ENCODE results near the gene BPIFA3. TPM values are rescaled to one million over a fixed set of nuclear protein-coding genes. Genes with fewer than 3 reads are reported as not detected.

The BPIFA3 gene
- total RNA-seq, 2 donors from 2014 or later = not detected

GRCh38 chr20:33252460-33252859, 35.3 kb downstream of the BPIFA3 start:
- H3K4me3 Mint-ChIP-seq = no peak overlapping the region
- H3K36me3 Mint-ChIP-seq (ENCODE audit: low read depth) = no peaks in the 10 kb centered on the region
- ATAC-seq = no peak
- no peaks in the 10 kb centered on the region for H3K9me3 ChIP-seq (ENCODE audit: control insufficient read depth, low read length, poor library complexity, severe bottlenecking)
- H3K4me1 Mint-ChIP-seq = no peaks in the 10 kb centered on the region
- peaks cover 21% of the 10 kb centered on the region for H3K27me3 Mint-ChIP-seq
- no peak overlapping the region for H3K27ac Mint-ChIP-seq
- no peak for DNase-seq

- ATAC-seq (no peak), DNase-seq (no peak)
- H3K9me3 ChIP-seq (ENCODE audit: control insufficient read depth, low read length, poor library complexity, severe bottlenecking) = no peaks in the 10 kb centered on the region
- H3K4me1 Mint-ChIP-seq = no peaks in the 10 kb centered on the region
- H3K27ac Mint-ChIP-seq = no peak overlapping the region
- H3K36me3 Mint-ChIP-seq (ENCODE audit: low read depth) = no peaks in the 10 kb centered on the region
- no peak overlapping the region for H3K4me3 Mint-ChIP-seq
- H3K27me3 Mint-ChIP-seq = peaks cover 21% of the 10 kb centered on the region
Measured at GRCh38 chr20:33255005-33255404, 37.9 kb downstream of the BPIFA3 start.

- peaks cover 38% of the 10 kb centered on the region for H3K27me3 Mint-ChIP-seq
Measured at GRCh38 chr20:33257237-33257636, 40.1 kb downstream of the BPIFA3 start.

GRCh38 chr20:33259371-33259770, 42.2 kb downstream of the BPIFA3 start:
- no peaks in the 10 kb centered on the region for H3K9me3 ChIP-seq (ENCODE audit: control insufficient read depth, low read length, poor library complexity, severe bottlenecking)
- ATAC-seq (no peak), DNase-seq (no peak)
- Mint-ChIP-seq H3K4me1 (peaks cover 7% of the 10 kb centered on the region), H3K36me3 (ENCODE audit: low read depth) (no peaks in the 10 kb centered on the region), H3K27ac (no peak overlapping the region), H3K4me3 (no peak overlapping the region), H3K27me3 (peaks cover 50% of the 10 kb centered on the region)

More at GRCh38 chr20:33257237-33257636, 40.1 kb downstream of the BPIFA3 start:
- no peak for DNase-seq
- H3K27ac Mint-ChIP-seq = no peak overlapping the region
- H3K36me3 Mint-ChIP-seq (ENCODE audit: low read depth) = no peaks in the 10 kb centered on the region
- ATAC-seq = no peak
- H3K9me3 ChIP-seq (ENCODE audit: control insufficient read depth, low read length, poor library complexity, severe bottlenecking) = no peaks in the 10 kb centered on the region
- H3K4me1 Mint-ChIP-seq = peaks cover 7% of the 10 kb centered on the region
- H3K4me3 Mint-ChIP-seq = no peak overlapping the region

GRCh38 chr20:33261465-33261864, 44.3 kb downstream of the BPIFA3 start:
- Mint-ChIP-seq H3K27me3 (peaks cover 58% of the 10 kb centered on the region), H3K36me3 (ENCODE audit: low read depth) (no peaks in the 10 kb centered on the region)
- no peak for ATAC-seq

GRCh38 chr20:33262658-33263065, 45.5 kb downstream of the BPIFA3 start:
- DNase-seq = no peak
- peaks cover 57% of the 10 kb centered on the region for H3K27me3 Mint-ChIP-seq
- H3K4me3 Mint-ChIP-seq = no peak overlapping the region
- H3K27ac Mint-ChIP-seq = no peak overlapping the region
- ATAC-seq = no peak
- H3K9me3 ChIP-seq (ENCODE audit: control insufficient read depth, low read length, poor library complexity, severe bottlenecking) = no peaks in the 10 kb centered on the region
- no peaks in the 10 kb centered on the region for H3K36me3 Mint-ChIP-seq (ENCODE audit: low read depth)
- peaks cover 7% of the 10 kb centered on the region for H3K4me1 Mint-ChIP-seq

More at GRCh38 chr20:33261465-33261864, 44.3 kb downstream of the BPIFA3 start:
- no peak for DNase-seq
- H3K4me1 Mint-ChIP-seq = peaks cover 7% of the 10 kb centered on the region
- H3K9me3 ChIP-seq (ENCODE audit: control insufficient read depth, low read length, poor library complexity, severe bottlenecking) = no peaks in the 10 kb centered on the region
- no peak overlapping the region for H3K27ac Mint-ChIP-seq
- H3K4me3 Mint-ChIP-seq = no peak overlapping the region

- H3K9me3 ChIP-seq (ENCODE audit: control insufficient read depth, low read length, poor library complexity, severe bottlenecking) = no peaks in the 10 kb centered on the region
- ATAC-seq (no peak), DNase-seq (no peak)
- Mint-ChIP-seq H3K4me1 (peaks cover 7% of the 10 kb centered on the region), H3K27me3 (peaks cover 68% of the 10 kb centered on the region), H3K4me3 (no peak overlapping the region), H3K27ac (no peak overlapping the region), H3K36me3 (ENCODE audit: low read depth) (no peaks in the 10 kb centered on the region)
Measured at GRCh38 chr20:33263784-33264183, 46.6 kb downstream of the BPIFA3 start.

GRCh38 chr20:33267701-33268100, 50.5 kb downstream of the BPIFA3 start:
- H3K27me3 Mint-ChIP-seq = peaks cover 69% of the 10 kb centered on the region
- ATAC-seq = no peak

GRCh38 chr20:33272155-33272873, 55.2 kb downstream of the BPIFA3 start:
- H3K9me3 ChIP-seq (ENCODE audit: control insufficient read depth, low read length, poor library complexity, severe bottlenecking) = no peaks in the 10 kb centered on the region
- Mint-ChIP-seq H3K36me3 (ENCODE audit: low read depth) (peaks cover under 1% of the 10 kb centered on the region), H3K27me3 (peaks cover 59% of the 10 kb centered on the region), H3K27ac (no peak overlapping the region), H3K4me3 (no peak overlapping the region), H3K4me1 (peaks cover 4% of the 10 kb centered on the region)
- DNase-seq (no peak), ATAC-seq (no peak)

More at GRCh38 chr20:33267701-33268100, 50.5 kb downstream of the BPIFA3 start:
- no peaks in the 10 kb centered on the region for H3K9me3 ChIP-seq (ENCODE audit: control insufficient read depth, low read length, poor library complexity, severe bottlenecking)
- Mint-ChIP-seq H3K36me3 (ENCODE audit: low read depth) (no peaks in the 10 kb centered on the region), H3K4me1 (peaks cover 1% of the 10 kb centered on the region), H3K4me3 (no peak overlapping the region), H3K27ac (no peak overlapping the region)
- no peak for DNase-seq

- H3K4me1 Mint-ChIP-seq = peaks cover 4% of the 10 kb centered on the region
- peaks cover 3% of the 10 kb centered on the region for H3K36me3 Mint-ChIP-seq (ENCODE audit: low read depth)
- H3K9me3 ChIP-seq (ENCODE audit: control insufficient read depth, low read length, poor library complexity, severe bottlenecking) = no peaks in the 10 kb centered on the region
- peaks cover 56% of the 10 kb centered on the region for H3K27me3 Mint-ChIP-seq
- no peak overlapping the region for H3K27ac Mint-ChIP-seq
- H3K4me3 Mint-ChIP-seq = no peak overlapping the region
- DNase-seq (no peak), ATAC-seq (no peak)
Measured at GRCh38 chr20:33273117-33273851, 56.1 kb downstream of the BPIFA3 start.

- H3K4me1 Mint-ChIP-seq = peaks cover 4% of the 10 kb centered on the region
- H3K4me3 Mint-ChIP-seq = no peak overlapping the region
- ATAC-seq (no peak), DNase-seq (no peak)
- no peak overlapping the region for H3K27ac Mint-ChIP-seq
- H3K36me3 Mint-ChIP-seq (ENCODE audit: low read depth) = peaks cover 3% of the 10 kb centered on the region
- no peaks in the 10 kb centered on the region for H3K9me3 ChIP-seq (ENCODE audit: control insufficient read depth, low read length, poor library complexity, severe bottlenecking)
- peaks cover 53% of the 10 kb centered on the region for H3K27me3 Mint-ChIP-seq
Measured at GRCh38 chr20:33275215-33275614, 58.1 kb downstream of the BPIFA3 start.

GRCh38 chr20:33275871-33276270, 58.7 kb downstream of the BPIFA3 start:
- no peaks in the 10 kb centered on the region for H3K9me3 ChIP-seq (ENCODE audit: control insufficient read depth, low read length, poor library complexity, severe bottlenecking)
- Mint-ChIP-seq H3K36me3 (ENCODE audit: low read depth) (peaks cover 3% of the 10 kb centered on the region), H3K4me3 (no peak overlapping the region), H3K4me1 (peaks cover 4% of the 10 kb centered on the region), H3K27me3 (peaks cover 50% of the 10 kb centered on the region), H3K27ac (peak overlapping the region; percentile 43)
- ATAC-seq = no peak
- DNase-seq = no peak

- DNase-seq (no peak), ATAC-seq (no peak)
- Mint-ChIP-seq H3K27ac (peak overlapping the region; percentile 43), H3K4me3 (no peak overlapping the region), H3K4me1 (peaks cover 4% of the 10 kb centered on the region), H3K36me3 (ENCODE audit: low read depth) (peaks cover 3% of the 10 kb centered on the region), H3K27me3 (peaks cover 46% of the 10 kb centered on the region)
- H3K9me3 ChIP-seq (ENCODE audit: control insufficient read depth, low read length, poor library complexity, severe bottlenecking) = no peaks in the 10 kb centered on the region
Measured at GRCh38 chr20:33276303-33277113, 59.4 kb downstream of the BPIFA3 start.

Measured in T-helper 17 cell (primary cell).